ENCODE results near the gene BCO1.

DNA sequence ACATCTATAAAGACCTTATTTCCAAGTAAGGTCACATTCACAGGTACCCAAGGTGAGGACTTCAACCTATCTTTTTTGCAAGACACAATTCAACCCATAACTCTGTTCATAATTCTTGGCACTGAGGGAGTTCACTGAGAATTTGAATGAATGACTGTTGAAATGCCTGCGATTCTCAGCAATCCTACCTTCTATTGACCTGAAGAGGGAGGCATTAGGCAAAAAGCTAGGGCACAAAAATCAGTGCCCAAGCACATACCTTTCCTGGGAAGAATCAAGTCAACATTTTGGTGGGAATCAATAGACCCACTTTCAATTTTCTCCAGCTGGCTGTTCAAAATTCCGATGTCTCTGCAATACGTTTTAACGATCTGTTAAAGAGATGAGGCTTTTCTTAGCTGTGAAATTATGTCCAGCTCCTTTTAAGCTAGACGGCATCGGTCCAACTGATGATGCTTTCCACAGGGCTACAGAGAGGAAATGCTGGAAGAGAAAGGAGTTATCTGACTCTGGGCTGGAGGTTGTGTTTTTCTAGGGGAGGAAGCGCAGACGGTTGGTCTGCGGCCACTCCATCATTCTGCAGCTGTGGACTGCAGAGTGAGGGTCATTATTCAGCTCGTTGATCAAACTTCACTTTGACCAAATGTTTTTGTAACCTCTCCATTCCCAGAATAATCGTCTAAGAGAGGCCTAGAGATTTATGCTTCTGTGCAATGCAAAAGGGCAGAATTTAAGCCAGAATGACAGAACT lies 25.2 kb downstream of the BCO1 start:
- TF ChIP-seq CTCF (IDR thresholded peaks at IDR 0.05 in 4 of 5, conservative IDR thresholded peaks at IDR 0.05 in 1 of 5) (no peak), POLR2A (IDR thresholded peaks at IDR 0.05) (no peak)

Data from gastrocnemius medialis (tissue), 4 donors.